ENCODE measurements around the gene ESAM.
A peak's percentile ranks its signal among the peaks of the same experiment; 100 is the strongest.

Gene ESAM

GRCh38 chr11:124751741-124752470 lies 10.2 kb downstream of the ESAM start, which contains the start of gene VSIG2:
Gene VSIG2, minus strand, starts transcription at chr11:124752255. Its CDS starts 118 bp downstream, at chr11:124752137.
- H3K4me3 Mint-ChIP-seq, result peak within 1 kb of the TSS; percentile 47
- peak within 1 kb of the TSS; percentile 36 for H3K27ac Mint-ChIP-seq
- H3K9me3 Mint-ChIP-seq, result no peaks in the 10 kb centered on the region
- no peaks in the 10 kb centered on the region for H3K36me3 Mint-ChIP-seq (ENCODE audit: low read depth)
- peaks cover 22% of the 10 kb centered on the region for H3K4me1 Mint-ChIP-seq (ENCODE audit: low read depth)
- H3K27me3 Mint-ChIP-seq, result peaks cover 10% of the 10 kb centered on the region

DNA sequence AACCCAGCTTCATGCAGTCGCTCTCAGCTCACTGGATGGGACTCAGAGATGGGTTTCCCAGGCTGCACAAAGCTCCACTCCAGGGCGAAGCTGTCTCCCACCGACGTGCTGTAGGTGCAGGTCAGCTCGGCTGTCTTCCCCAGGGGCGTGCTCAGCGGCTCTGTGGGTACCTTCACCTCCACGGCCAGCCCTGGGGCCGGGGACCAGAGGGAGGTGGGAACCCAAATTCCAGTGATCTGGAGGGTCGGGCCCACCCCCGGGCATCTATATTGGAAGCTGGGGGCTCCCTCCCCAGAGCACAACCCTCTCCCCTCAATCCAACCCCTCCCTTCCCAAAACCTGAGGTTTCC lies 10.7 kb downstream of the ESAM start:
- H3K36me3 Mint-ChIP-seq (ENCODE audit: low read depth), result no peaks in the 10 kb centered on the region
- no peak overlapping the region for H3K27ac Mint-ChIP-seq
- H3K9me3 Mint-ChIP-seq, result no peaks in the 10 kb centered on the region
- peaks cover 5% of the 10 kb centered on the region for H3K27me3 Mint-ChIP-seq
- peaks cover 28% of the 10 kb centered on the region for H3K4me1 Mint-ChIP-seq (ENCODE audit: low read depth)
- no peak overlapping the region for H3K4me3 Mint-ChIP-seq

DNA sequence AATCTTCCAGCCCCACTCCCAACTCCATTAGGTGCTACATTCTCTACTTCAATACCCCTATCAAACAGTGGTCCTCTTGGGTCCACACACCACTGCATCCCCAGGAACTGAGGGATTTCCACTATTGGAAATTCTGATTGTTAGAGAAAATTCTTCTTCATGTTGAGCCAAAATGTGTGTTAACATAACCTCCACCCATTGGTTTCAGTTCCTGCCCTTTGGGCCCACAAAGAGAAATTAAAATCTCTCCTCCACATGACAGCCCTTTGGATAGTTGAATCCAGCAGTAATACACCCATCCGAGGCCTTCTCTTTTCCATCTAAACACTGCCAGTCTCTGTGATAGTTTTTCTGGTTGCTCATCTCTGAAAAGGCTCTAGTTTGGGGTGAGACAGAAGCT lies 12.2 kb downstream of the ESAM start:
- Mint-ChIP-seq H3K4me3 (no peak overlapping the region), H3K4me1 (ENCODE audit: low read depth) (peaks cover 30% of the 10 kb centered on the region), H3K36me3 (ENCODE audit: low read depth) (no peaks in the 10 kb centered on the region), H3K27me3 (no peaks in the 10 kb centered on the region), H3K9me3 (no peaks in the 10 kb centered on the region), H3K27ac (no peak overlapping the region)

- Mint-ChIP-seq H3K36me3 (ENCODE audit: low read depth) (no peaks in the 10 kb centered on the region), H3K4me1 (ENCODE audit: low read depth) (peaks cover 30% of the 10 kb centered on the region), H3K9me3 (no peaks in the 10 kb centered on the region), H3K27ac (no peak overlapping the region), H3K4me3 (no peak overlapping the region), H3K27me3 (no peaks in the 10 kb centered on the region)
Observed at GRCh38 chr11:124748481-124749343, 13.4 kb downstream of the ESAM start.

GRCh38 chr11:124748100-124748418 lies 14.0 kb downstream of the ESAM start:
- no peaks in the 10 kb centered on the region for H3K27me3 Mint-ChIP-seq
- peaks cover 30% of the 10 kb centered on the region for H3K4me1 Mint-ChIP-seq (ENCODE audit: low read depth)
- H3K27ac Mint-ChIP-seq, result no peak overlapping the region
- no peaks in the 10 kb centered on the region for H3K36me3 Mint-ChIP-seq (ENCODE audit: low read depth)
- H3K4me3 Mint-ChIP-seq, result no peak overlapping the region
- H3K9me3 Mint-ChIP-seq, result no peaks in the 10 kb centered on the region

DNA sequence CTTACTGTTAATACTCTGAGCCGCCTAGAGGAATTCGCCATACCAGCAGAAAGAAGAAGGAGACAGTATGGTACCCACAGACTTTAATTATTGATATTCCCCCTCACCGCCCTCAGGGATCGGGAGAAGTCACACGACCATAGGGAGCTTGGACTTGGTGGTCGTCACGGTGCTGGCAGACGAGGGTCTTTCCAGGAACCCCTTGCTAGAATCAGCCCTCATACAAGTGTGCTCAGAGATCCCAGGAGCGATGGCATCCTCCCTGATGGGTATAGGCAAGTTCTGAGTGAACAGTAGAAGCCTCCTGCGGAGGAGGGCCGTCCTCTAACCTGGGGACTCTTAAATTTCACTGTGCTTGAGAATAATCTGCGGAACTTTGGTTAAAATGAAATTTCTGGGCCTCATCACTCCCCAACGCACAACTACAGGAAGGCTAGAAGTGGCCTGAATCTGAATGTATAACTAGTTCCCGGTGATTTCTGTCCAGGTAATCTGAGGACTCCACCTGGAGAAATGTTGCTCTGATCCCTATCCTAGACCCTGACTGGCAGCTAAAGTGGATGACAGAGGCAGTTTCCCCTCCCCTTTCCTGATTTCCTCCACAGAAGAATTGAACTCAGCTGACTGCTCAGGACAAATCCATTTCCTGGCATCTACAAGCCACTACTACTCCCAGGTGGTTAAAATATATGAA lies 14.5 kb downstream of the ESAM start:
- peaks cover 30% of the 10 kb centered on the region for H3K4me1 Mint-ChIP-seq (ENCODE audit: low read depth)
- H3K36me3 Mint-ChIP-seq (ENCODE audit: low read depth), result no peaks in the 10 kb centered on the region
- no peaks in the 10 kb centered on the region for H3K27me3 Mint-ChIP-seq
- peak overlapping the region; percentile 94 for H3K4me3 Mint-ChIP-seq
- H3K27ac Mint-ChIP-seq, result no peak overlapping the region
- no peaks in the 10 kb centered on the region for H3K9me3 Mint-ChIP-seq

GRCh38 chr11:124746621-124747243 lies 15.4 kb downstream of the ESAM start:
- no peaks in the 10 kb centered on the region for H3K27me3 Mint-ChIP-seq
- peak overlapping the region; percentile 89 for H3K27ac Mint-ChIP-seq
- H3K4me3 Mint-ChIP-seq, result peak overlapping the region; percentile 94
- no peaks in the 10 kb centered on the region for H3K9me3 Mint-ChIP-seq
- peaks cover 30% of the 10 kb centered on the region for H3K4me1 Mint-ChIP-seq (ENCODE audit: low read depth)
- H3K36me3 Mint-ChIP-seq (ENCODE audit: low read depth), result no peaks in the 10 kb centered on the region

DNA sequence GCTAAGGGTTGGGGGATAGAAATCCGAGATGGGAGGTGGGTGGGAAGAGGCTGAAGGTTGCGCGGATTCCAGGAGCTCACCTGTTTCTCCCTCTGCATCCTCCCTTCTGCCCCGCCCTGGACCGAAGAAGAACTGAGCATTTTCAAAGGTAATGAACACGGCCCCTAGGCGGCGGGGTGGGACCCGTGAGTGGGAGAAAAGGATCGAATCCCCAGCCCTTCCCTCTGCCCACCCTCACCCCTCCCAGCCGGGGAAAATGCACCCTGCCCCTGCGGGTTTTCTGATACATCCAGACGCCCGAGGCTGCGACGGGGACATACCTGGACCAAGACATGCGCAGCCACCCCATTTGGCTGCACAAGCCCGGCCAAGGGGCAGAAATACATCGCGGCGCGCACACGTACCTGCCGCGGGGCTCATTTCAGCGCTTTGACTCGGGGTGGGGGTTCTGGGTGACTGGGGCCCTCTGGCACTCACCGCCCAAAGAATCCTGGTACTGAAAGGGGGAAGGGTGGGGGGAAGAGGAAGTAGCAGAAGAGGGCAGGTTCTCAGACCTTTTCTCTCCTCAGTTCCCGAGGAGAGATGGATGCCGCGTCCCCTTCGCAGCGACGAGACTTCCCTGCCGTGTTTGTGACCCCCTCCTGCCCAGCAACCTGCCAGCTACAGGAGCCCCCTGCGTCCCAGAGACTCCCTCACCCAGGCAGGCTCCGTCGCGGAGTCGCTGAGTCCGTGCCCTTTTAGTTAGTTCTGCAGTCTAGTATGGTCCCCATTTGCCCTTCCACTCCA lies 16.1 kb downstream of the ESAM start:
- H3K27me3 Mint-ChIP-seq, result no peaks in the 10 kb centered on the region
- H3K4me1 Mint-ChIP-seq (ENCODE audit: low read depth), result peaks cover 30% of the 10 kb centered on the region
- H3K4me3 Mint-ChIP-seq, result peak overlapping the region; percentile 94
- H3K9me3 Mint-ChIP-seq, result no peaks in the 10 kb centered on the region
- no peaks in the 10 kb centered on the region for H3K36me3 Mint-ChIP-seq (ENCODE audit: low read depth)
- peak overlapping the region; percentile 89 for H3K27ac Mint-ChIP-seq

- Mint-ChIP-seq H3K4me3 (peak overlapping the region; percentile 33), H3K27me3 (no peaks in the 10 kb centered on the region), H3K36me3 (ENCODE audit: low read depth) (no peaks in the 10 kb centered on the region), H3K4me1 (ENCODE audit: low read depth) (peaks cover 36% of the 10 kb centered on the region), H3K27ac (no peak overlapping the region), H3K9me3 (no peaks in the 10 kb centered on the region)
Observed at GRCh38 chr11:124745270-124745834, 16.7 kb downstream of the ESAM start.

DNA sequence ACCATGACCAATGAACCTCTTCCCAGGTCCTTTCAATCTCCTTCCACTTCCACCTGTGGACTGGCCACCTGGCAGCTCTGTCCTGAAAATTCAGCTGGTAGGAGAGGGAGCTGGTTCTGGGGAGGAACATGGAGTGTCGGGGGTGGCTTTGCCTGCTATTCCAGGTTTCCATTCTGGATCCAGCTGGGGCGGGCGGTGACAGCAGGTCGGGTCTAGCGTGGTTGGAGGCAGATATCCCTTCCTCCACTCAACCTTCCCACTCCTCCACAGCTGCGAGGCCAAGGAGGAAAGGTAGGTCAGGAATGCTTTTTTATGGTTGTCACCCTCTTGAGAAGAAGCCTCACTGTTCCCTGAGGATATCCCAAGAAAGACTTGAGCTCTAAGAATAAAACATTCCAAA lies 19.0 kb downstream of the ESAM start:
- H3K4me1 Mint-ChIP-seq (ENCODE audit: low read depth), result peaks cover 27% of the 10 kb centered on the region
- H3K27me3 Mint-ChIP-seq, result peaks cover 8% of the 10 kb centered on the region
- H3K9me3 Mint-ChIP-seq, result no peaks in the 10 kb centered on the region
- no peak overlapping the region for H3K27ac Mint-ChIP-seq
- H3K36me3 Mint-ChIP-seq (ENCODE audit: low read depth), result no peaks in the 10 kb centered on the region
- no peak overlapping the region for H3K4me3 Mint-ChIP-seq

DNA sequence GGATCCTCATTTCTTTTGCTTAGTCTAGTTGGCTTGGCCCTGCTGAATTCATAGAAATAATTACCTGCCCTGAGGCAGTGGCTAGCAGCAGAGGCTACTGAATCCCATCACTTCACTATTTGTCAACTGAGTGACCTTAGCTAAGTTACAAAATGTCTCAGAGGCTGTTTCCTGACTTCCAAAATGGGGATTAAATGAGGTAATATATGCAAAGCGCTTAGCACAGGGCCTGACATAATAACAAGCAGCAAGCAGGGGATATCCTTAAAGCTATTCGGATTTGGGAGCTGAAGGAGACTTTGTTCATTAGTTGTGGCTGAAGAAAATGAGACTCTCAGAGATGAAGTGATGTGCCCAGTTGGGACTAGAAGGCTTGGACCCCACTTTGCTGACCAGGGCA lies 19.5 kb downstream of the ESAM start:
- Mint-ChIP-seq H3K9me3 (no peaks in the 10 kb centered on the region), H3K4me3 (no peak overlapping the region), H3K4me1 (ENCODE audit: low read depth) (peaks cover 27% of the 10 kb centered on the region), H3K36me3 (ENCODE audit: low read depth) (no peaks in the 10 kb centered on the region), H3K27ac (no peak overlapping the region), H3K27me3 (peaks cover 8% of the 10 kb centered on the region)

DNA sequence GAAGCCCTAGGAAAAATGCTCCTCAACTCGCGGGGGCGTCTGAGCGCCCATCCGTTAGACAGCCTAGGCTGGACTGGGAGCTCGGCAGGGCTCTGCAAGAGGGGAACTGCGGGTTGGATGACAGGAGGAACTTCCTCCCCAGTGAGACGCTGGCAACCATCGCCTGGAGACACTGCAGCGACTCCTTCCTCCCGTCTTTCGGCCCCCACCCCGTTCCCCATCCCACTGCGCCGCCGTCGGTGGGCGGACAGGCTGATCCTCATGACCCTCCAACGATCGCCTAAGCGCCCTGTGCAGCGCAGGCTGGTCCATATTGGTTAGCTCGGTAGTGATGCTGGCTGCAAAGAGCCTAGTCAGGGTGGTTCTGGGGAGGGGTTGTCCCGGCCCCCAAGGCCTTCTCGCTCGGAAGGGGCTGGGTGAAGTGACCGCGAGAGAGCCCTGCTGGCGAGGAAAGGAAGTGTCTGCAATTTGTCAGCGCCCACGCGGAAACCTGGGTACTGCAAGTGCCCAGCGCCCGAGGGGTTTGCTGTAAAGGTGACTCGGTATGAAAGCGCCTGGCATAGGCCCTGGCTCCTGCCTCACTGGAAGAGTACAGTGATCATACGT lies 21.7 kb downstream of the ESAM start:
- H3K36me3 Mint-ChIP-seq (ENCODE audit: low read depth), result no peaks in the 10 kb centered on the region
- H3K4me1 Mint-ChIP-seq (ENCODE audit: low read depth), result peaks cover 14% of the 10 kb centered on the region
- H3K27ac Mint-ChIP-seq, result no peak overlapping the region
- H3K9me3 Mint-ChIP-seq, result no peaks in the 10 kb centered on the region
- peaks cover 8% of the 10 kb centered on the region for H3K27me3 Mint-ChIP-seq
- peak overlapping the region; percentile 81 for H3K4me3 Mint-ChIP-seq

- Mint-ChIP-seq H3K4me1 (ENCODE audit: low read depth) (peaks cover 14% of the 10 kb centered on the region), H3K9me3 (no peaks in the 10 kb centered on the region), H3K36me3 (ENCODE audit: low read depth) (no peaks in the 10 kb centered on the region), H3K27me3 (peaks cover 8% of the 10 kb centered on the region), H3K27ac (no peak within 1 kb of the TSS), H3K4me3 (peak within 1 kb of the TSS; percentile 81)
Observed at GRCh38 chr11:124739479-124740276, 22.4 kb downstream of the ESAM start, which contains the start of gene NRGN. Gene NRGN, plus strand, starts transcription at chr11:124739942. Its CDS starts 143 bp downstream, at chr11:124740085.
